Activated CD4-positive, alpha-beta T cell treated with anti-CD3 and anti-CD28 coated beads for 24 hours (primary cell): ENCODE results near the gene GNPDA1.

Source experiments
- DNase-seq, 2 donors: peaks; one replicate each; pipeline ENCODE4 v3.0.0-alpha.2; 2020; ENCODE audit warnings: low read depth in 2 of 2

GNPDA1 gene

DNA sequence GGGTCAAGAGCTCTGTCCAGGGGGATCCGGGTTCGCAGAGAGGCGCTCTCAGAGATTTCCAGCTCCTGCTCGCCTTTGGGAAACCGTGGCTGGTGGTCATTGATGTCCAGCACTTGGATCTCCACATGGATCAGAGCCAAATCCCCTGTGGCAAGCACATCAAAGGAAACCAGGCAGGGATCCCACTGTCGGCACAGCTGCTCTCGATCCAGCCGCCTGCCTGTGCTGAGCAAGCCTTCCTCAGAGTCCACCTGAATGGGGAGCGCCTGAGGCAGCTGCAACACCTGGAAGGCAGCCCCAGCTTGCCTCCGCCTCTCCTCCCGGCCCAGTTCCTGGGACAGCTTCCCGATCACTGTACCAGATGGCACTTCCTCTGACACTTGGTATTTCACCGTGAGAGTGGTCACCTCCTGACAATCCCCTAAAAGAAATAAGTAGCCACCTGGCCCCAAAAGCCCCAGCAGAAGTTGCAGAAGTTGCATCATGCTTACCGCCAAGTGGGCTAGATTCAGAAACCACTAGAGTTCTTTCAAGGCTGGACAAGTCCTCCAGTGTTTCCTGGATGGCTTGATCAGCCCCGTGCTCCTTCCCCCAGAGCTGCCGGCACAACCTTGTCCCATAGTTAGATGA is 55.3 kb downstream of the GNPDA1 start:
- DNase-seq: no peak

DNA sequence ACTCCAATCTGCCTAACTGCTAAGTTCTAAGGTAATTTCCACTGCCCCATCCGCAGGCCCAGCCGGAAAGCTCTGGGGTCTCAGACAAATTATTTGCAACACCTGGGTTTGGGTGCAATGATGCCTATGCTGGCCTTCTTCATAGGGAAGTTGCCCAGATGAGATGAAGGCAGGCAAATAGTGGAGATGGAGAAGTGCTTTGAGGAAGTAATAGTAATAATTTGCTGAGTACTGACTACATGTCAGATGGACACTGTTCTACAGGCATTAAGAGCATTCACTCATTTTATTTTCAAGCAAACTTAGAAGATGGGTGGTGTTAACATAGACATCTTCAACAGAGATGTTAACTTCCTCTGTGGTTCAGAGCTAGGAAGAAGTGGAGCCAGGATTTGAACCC is 58.6 kb downstream of the GNPDA1 start:
- no peak for DNase-seq

DNA sequence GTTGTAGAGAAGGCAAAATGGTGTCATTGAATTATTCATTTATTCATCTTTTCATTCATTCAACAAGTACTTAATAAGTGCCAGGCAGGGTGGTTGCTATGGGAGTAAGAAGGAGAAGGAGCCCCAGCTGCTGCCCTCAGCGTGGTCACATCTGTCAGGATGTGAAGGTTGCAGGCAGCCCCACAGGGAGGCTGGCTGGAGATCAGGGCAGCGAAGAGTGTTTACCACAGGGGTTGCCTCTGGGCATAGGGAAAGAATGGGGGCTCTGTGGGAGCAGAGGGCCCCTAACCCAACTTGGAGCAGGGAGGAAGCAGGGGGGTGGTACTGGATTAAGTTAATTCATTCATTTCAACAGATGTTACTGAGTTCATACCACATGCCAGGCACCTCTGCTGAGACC is 60.8 kb downstream of the GNPDA1 start:
- DNase-seq: no peak

DNA sequence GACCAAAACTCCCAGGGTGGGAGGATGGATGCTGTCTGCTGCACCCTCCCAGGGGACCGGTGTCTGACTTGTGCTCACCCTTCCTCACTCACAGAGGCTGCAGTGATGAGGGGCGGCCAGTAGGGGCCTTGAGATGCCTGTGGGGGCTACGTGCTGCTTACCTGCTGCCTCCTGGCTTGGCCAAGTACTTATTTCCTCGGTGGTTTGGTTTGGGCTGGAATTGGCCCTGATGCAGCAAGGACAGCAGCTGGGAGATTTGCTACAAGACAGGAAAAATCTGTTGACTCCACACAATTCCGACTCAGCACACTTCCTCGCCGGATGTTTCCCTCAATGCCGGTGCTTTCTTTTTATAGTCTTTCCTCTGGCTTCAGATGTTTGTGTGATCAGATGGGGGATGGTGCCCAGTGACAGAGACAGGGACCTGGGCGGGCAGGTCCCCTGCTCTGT is 61.5 kb downstream of the GNPDA1 start:
- DNase-seq: no peak
